Thyroid gland (tissue), 4 donors: ENCODE data around the gene SMIM31. TPM values are rescaled to one million over a fixed set of nuclear protein-coding genes. Genes with fewer than 3 reads are reported as not detected.

ENCODE experiments used
- DNase-seq, 2 donors: peaks; one replicate each; pipeline ENCODE4 v3.0.0-alpha.2; 2019
- H3K27ac ChIP-seq, 3 donors: fragments of 200-600 bp; sonication (generic); 1 replicate in 2 of 3; 2 replicates in 1 of 3; pipeline ENCODE4 v1.5.1; 2016 to 2019; ENCODE audit warnings: mild to moderate bottlenecking in 1 of 3, moderate library complexity in 1 of 3
- H3K27me3 ChIP-seq: fragments of 200-600 bp; sonication (generic); one replicate; pipeline ENCODE4 v1.5.1; 2019
- H3K36me3 ChIP-seq, 2 donors: fragments of 200-600 bp; sonication (generic); one replicate each; pipeline ENCODE4 v1.5.1; 2016 to 2019
- H3K4me1 ChIP-seq, 2 donors: fragments of 200-600 bp; sonication (generic); one replicate each; pipeline ENCODE4 v1.5.1; 2017 to 2019
- H3K4me3 ChIP-seq, 3 donors: fragments of 200-600 bp; sonication (generic); replicated peaks in 1 of 3; 1 replicate in 2 of 3; 2 replicates in 1 of 3; pipeline ENCODE4 v1.5.1; 2016; ENCODE audit warnings: mild to moderate bottlenecking in 1 of 3
- H3K9me3 ChIP-seq: fragments of 200-600 bp; sonication (generic); one replicate; pipeline ENCODE4 v1.5.1; 2017
- CTCF ChIP-seq, 6 experiments: fragments of 200-600 bp in 3 of 6; fragments of 450-650 bp in 3 of 6; sonication (generic) in 3 of 6; IDR thresholded peaks; one replicate each; pipeline ENCODE4 v1.5.1; 2016 to 2019; ENCODE audit warnings: antibody characterized with exemption in 6 of 6, mild to moderate bottlenecking in 2 of 6, inconsistent platforms in 1 of 6, moderate library complexity in 1 of 6
- POLR2A ChIP-seq, 2 donors: fragments of 450-650 bp; IDR thresholded peaks; one replicate each; pipeline ENCODE4 v1.6.1; 2017; ENCODE audit warnings: antibody characterized with exemption in 2 of 2, mild to moderate bottlenecking in 2 of 2, moderate library complexity in 1 of 2
- WGBS, 2 donors: methylation state at CpG; one replicate each; pipeline ENCODE4 v1.1.5; 2017; 5-methylcytosine and 5-hydroxymethylcytosine counted together
- intact Hi-C: fragments of 100-400 bp; cut with DNase I; formaldehyde crosslinking; loops from one replicate; pipeline ENCODE4 v1.15.1; 2023
- total RNA-seq, 4 donors: library from RNA; depleted of rRNA; stranded (reverse); fragments of >200 nt; gene quantifications; one replicate each; pipeline ENCODE4 v1.2.3, GENCODE V29; 2016

SMIM31 gene
- total RNA-seq, 4 donors from 2014 or later = not detected

DNA sequence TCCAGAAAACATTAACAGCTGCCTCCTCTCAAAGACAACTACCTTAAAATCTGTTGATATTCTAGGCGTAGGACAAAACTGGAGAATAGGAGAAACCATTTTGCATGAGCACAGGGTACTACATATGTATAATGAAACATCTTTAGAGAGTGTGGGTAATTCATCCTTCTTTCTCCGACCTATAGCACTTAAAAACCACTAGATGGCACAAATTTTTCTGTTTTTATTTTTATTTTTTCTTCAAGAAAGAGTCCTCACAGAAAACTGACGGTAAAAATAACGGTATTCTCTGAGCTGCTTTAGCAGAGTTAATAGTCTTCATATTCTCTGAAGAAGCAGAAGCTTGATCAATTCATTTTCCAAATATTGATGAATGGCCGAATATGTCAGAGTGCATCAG is 14.6 kb downstream of the SMIM31 start:
- TF ChIP-seq CTCF (IDR thresholded peaks at IDR 0.05) = peak in 3 of 6 experiments; percentile 11 to 45 (median 17)
- no peak for TF ChIP-seq POLR2A (IDR thresholded peaks at IDR 0.05)
- 39 to 41% methylated on average over 5 of the region's 5 CpGs for WGBS, 2 donors
- H3K4me1 ChIP-seq = peaks cover 0 to 4% of the 10 kb centered on the region in 2 donors
- no peak overlapping the region for H3K4me3 ChIP-seq
- intact Hi-C loops = no loop called here
- H3K27me3 ChIP-seq = no peaks in the 10 kb centered on the region
- DNase-seq = no peak
- no peaks in the 10 kb centered on the region for H3K9me3 ChIP-seq
- H3K27ac ChIP-seq = no peak overlapping the region
- H3K36me3 ChIP-seq = no peaks in the 10 kb centered on the region

DNA sequence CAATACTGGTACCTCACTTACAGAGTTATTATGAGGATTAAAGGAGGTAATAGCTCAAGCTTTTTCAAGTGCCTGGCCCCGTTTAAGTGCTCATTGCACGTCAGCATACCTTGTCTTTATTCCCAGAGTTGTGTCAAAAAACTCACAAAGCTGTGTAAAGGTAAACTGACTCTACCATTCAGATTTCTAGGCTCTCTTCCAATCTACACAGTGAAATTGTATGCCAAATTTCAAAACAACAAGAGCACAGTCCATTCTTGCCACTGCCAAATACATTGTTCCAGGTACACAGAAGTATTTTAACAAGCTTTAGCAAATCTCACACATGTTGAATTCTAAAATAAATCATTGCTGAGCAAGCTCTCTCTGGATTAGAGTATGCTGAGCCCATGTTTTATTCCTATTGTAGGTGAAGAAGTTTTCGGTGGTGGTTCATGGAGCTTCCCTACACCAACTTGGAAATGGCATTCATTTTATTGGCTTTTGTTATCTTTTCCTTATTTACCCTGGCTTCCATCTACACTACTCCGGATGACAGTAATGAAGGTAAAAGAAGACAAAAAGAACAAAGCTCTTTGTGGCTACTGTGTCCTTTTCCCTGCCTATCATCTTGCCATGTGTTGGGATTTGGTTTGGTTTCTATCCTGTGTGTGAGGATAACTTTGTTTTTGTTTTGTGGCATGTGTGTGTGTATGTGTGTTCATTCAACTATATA is 16.2 kb downstream of the SMIM31 start:
- no peak overlapping the region for H3K27ac ChIP-seq
- no peaks in the 10 kb centered on the region for H3K27me3 ChIP-seq
- H3K36me3 ChIP-seq = no peaks in the 10 kb centered on the region
- DNase-seq = no peak
- H3K4me3 ChIP-seq = no peak overlapping the region
- H3K4me1 ChIP-seq = peaks cover 0 to 4% of the 10 kb centered on the region in 2 donors
- H3K9me3 ChIP-seq = no peaks in the 10 kb centered on the region
- 37% methylated on average over 4 of the region's 4 CpGs for WGBS, 2 donors
- TF ChIP-seq POLR2A (IDR thresholded peaks at IDR 0.05) (no peak), CTCF (IDR thresholded peaks at IDR 0.05) (no peak)
- intact Hi-C loops = no loop called here

- intact Hi-C loops = no loop called here
- WGBS, 2 donors = 69 to 83% methylated on average over 5 of the region's 5 CpGs
- H3K4me3 ChIP-seq = no peak overlapping the region
These were observed 17.2 kb downstream of the SMIM31 start for GRCh38 chr4:164771088-164771487.

GRCh38 chr4:164772076-164772475 is 18.1 kb downstream of the SMIM31 start:
- intact Hi-C loops = no loop called here
- WGBS, 2 donors = 77 to 81% methylated on average over 7 of the region's 7 CpGs
- Histone ChIP-seq H3K27me3 (no peaks in the 10 kb centered on the region), H3K9me3 (no peaks in the 10 kb centered on the region), H3K27ac (no peak overlapping the region), H3K4me1 (peaks cover 0 to 4% of the 10 kb centered on the region in 2 donors), H3K36me3 (no peaks in the 10 kb centered on the region), H3K4me3 (no peak overlapping the region)
- no peak for DNase-seq
- TF ChIP-seq CTCF (IDR thresholded peaks at IDR 0.05) (no peak), POLR2A (IDR thresholded peaks at IDR 0.05) (no peak)

More at GRCh38 chr4:164771088-164771487, 17.2 kb downstream of the SMIM31 start:
- TF ChIP-seq POLR2A (IDR thresholded peaks at IDR 0.05) = no peak
- no peak for TF ChIP-seq CTCF (IDR thresholded peaks at IDR 0.05)
- Histone ChIP-seq H3K9me3 (no peaks in the 10 kb centered on the region), H3K36me3 (no peaks in the 10 kb centered on the region), H3K4me1 (peaks cover 0 to 4% of the 10 kb centered on the region in 2 donors), H3K27ac (no peak overlapping the region), H3K27me3 (no peaks in the 10 kb centered on the region)
- DNase-seq = no peak

GRCh38 chr4:164779080-164779479 is 25.1 kb downstream of the SMIM31 start:
- 88 to 92% methylated on average over 7 of the region's 7 CpGs for WGBS, 2 donors
- no peak for TF ChIP-seq CTCF (IDR thresholded peaks at IDR 0.05)
- TF ChIP-seq POLR2A (IDR thresholded peaks at IDR 0.05) = no peak
- no peaks in the 10 kb centered on the region for H3K36me3 ChIP-seq
- H3K9me3 ChIP-seq = no peaks in the 10 kb centered on the region
- no peaks in the 10 kb centered on the region for H3K4me1 ChIP-seq
- H3K4me3 ChIP-seq = no peak overlapping the region
- no peaks in the 10 kb centered on the region for H3K27me3 ChIP-seq
- intact Hi-C loops = no loop called here
- no peak for DNase-seq
- no peak overlapping the region for H3K27ac ChIP-seq
